Dermis microvascular lymphatic vessel endothelial cell (primary cell): ENCODE measurements around the gene DCAF4. TPM values are rescaled to one million over a fixed set of nuclear protein-coding genes. Genes with fewer than 3 reads are reported as not detected.

Experiments used
- total RNA-seq: library from RNA; depleted of rRNA; stranded (reverse); fragments of >200 nt; gene quantifications from 2 replicates; pipeline ENCODE4 v1.2.1, GENCODE V29; 2014

The DCAF4 gene
- total RNA-seq, 1 donor from 2014 or later, result 5.1 TPM

Other genes with a start within 250 kb of the DCAF4 start
- 0.38 and 0.90 TPM in 2 replicates for gene DPF3, start 32.4 kb upstream of the DCAF4 start, total RNA-seq
- gene ZFYVE1, start 100.6 kb downstream of the DCAF4 start, total RNA-seq, result 12.7 and 19.6 TPM in 2 replicates
- 22.4 and 22.7 TPM in 2 replicates for gene RBM25, start 132.1 kb downstream of the DCAF4 start, total RNA-seq
- 32.0 and 43.2 TPM in 2 replicates for gene PSEN1, start 210.0 kb downstream of the DCAF4 start, total RNA-seq